ENCODE measurements around the gene RASGRF2. TPM values are rescaled to one million over a fixed set of nuclear protein-coding genes. Genes with fewer than 3 reads are reported as not detected.

Gene RASGRF2
- total and polyA plus RNA-seq, 2 donors, result 0.76 to 1.8 TPM

DNA sequence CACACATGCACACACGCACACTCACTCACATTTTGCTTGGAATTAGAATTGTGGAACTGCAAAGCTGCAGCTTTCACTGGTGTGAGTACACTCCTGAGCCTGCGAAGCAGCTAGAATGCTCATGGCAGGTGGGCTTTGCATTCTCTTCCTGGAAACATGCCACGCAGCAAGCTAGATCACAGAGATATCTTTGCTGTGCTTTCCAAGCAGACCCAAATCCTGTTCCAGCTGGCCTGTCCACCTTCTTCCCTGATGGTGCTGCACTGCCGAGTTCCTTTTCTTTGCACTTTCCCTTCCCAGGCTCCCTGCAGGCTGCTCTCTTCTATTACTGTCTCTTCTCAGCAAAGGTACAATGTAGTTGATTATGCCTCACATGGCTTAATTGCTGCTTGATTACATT, 180.3 kb downstream of the RASGRF2 start:
- H3K27ac ChIP-seq (ENCODE audit: low read depth in 1 of 2, low read length in 1 of 2), result no peak overlapping the region
- WGBS, result 69% methylated on average over 4 of the region's 4 CpGs
- H3K4me3 ChIP-seq (ENCODE audit: low read length in 2 of 2), result no peak overlapping the region
- no peaks in the 10 kb centered on the region for H3K36me3 ChIP-seq (ENCODE audit: control insufficient read depth in 2 of 2, insufficient read depth in 2 of 2, low read length in 1 of 2)
- H3K27me3 ChIP-seq (ENCODE audit: control insufficient read depth in 2 of 2, insufficient read depth in 1 of 2, low read length in 1 of 2), result no peaks in the 10 kb centered on the region
- no peaks in the 10 kb centered on the region for H3K4me1 ChIP-seq (ENCODE audit: control insufficient read depth in 2 of 2, insufficient read depth in 2 of 2, low read length in 2 of 2)
- H3K9me3 ChIP-seq (ENCODE audit: control insufficient read depth in 2 of 2, insufficient read depth in 1 of 2, low read length in 1 of 2), result no peaks in the 10 kb centered on the region
- no peak for DNase-seq (ENCODE audit: low read depth in 6 of 9, low spot score in 9 of 9)

DNA sequence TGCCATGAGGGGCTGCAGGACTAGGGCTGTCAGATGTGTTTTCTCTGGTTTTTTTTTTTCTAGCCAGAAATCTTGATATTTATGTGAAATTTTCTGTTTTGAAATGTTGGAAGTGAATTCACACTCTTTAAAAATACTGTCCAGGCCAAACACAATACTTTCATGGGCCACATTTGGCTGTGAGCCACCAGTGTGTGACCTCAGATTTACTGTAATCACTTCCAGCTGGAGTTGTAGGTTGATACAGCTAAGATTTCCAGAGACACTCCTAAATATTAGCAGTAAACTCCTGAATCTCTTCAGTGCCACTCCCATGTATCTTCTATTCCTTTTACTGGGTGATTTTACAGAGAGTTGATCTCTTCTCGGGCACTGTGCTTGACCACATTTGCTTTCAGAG, 180.8 kb downstream of the RASGRF2 start:
- 98% methylated on average over 1 of the region's 1 CpG for WGBS
- Histone ChIP-seq H3K9me3 (ENCODE audit: control insufficient read depth in 2 of 2, insufficient read depth in 1 of 2, low read length in 1 of 2) (no peaks in the 10 kb centered on the region), H3K27me3 (ENCODE audit: control insufficient read depth in 2 of 2, insufficient read depth in 1 of 2, low read length in 1 of 2) (no peaks in the 10 kb centered on the region), H3K4me3 (ENCODE audit: low read length in 2 of 2) (no peak overlapping the region), H3K36me3 (ENCODE audit: control insufficient read depth in 2 of 2, insufficient read depth in 2 of 2, low read length in 1 of 2) (no peaks in the 10 kb centered on the region), H3K27ac (ENCODE audit: low read depth in 1 of 2, low read length in 1 of 2) (no peak overlapping the region), H3K4me1 (ENCODE audit: control insufficient read depth in 2 of 2, insufficient read depth in 2 of 2, low read length in 2 of 2) (no peaks in the 10 kb centered on the region)
- no peak for DNase-seq (ENCODE audit: low read depth in 6 of 9, low spot score in 9 of 9)

DNA sequence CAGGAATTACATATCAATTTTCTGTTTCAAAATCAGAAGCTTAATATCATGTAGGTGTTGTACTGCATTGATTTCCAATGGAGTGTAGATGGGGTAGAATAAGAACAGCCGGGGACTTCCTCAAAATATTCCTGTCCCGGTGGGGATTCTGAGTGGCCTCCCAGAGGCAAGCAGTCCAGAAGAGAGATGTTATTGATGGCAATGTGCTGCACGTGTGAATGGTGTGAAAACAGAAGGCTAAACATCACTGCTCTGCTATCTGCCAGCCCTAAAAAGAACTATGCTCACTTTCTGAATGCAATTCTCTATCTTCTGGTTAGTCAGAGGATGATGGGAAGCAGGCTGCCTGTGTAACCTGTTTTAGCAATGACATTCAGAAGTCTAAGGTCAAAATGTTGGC, 181.9 kb downstream of the RASGRF2 start:
- no peaks in the 10 kb centered on the region for H3K4me1 ChIP-seq (ENCODE audit: control insufficient read depth in 2 of 2, insufficient read depth in 2 of 2, low read length in 2 of 2)
- 93% methylated on average over 3 of the region's 3 CpGs for WGBS
- H3K4me3 ChIP-seq (ENCODE audit: low read length in 2 of 2), result no peak overlapping the region
- H3K27me3 ChIP-seq (ENCODE audit: control insufficient read depth in 2 of 2, insufficient read depth in 1 of 2, low read length in 1 of 2), result no peaks in the 10 kb centered on the region
- H3K36me3 ChIP-seq (ENCODE audit: control insufficient read depth in 2 of 2, insufficient read depth in 2 of 2, low read length in 1 of 2), result no peaks in the 10 kb centered on the region
- no peak for DNase-seq (ENCODE audit: low read depth in 6 of 9, low spot score in 9 of 9)
- no peaks in the 10 kb centered on the region for H3K9me3 ChIP-seq (ENCODE audit: control insufficient read depth in 2 of 2, insufficient read depth in 1 of 2, low read length in 1 of 2)
- no peak overlapping the region for H3K27ac ChIP-seq (ENCODE audit: low read depth in 1 of 2, low read length in 1 of 2)

DNA sequence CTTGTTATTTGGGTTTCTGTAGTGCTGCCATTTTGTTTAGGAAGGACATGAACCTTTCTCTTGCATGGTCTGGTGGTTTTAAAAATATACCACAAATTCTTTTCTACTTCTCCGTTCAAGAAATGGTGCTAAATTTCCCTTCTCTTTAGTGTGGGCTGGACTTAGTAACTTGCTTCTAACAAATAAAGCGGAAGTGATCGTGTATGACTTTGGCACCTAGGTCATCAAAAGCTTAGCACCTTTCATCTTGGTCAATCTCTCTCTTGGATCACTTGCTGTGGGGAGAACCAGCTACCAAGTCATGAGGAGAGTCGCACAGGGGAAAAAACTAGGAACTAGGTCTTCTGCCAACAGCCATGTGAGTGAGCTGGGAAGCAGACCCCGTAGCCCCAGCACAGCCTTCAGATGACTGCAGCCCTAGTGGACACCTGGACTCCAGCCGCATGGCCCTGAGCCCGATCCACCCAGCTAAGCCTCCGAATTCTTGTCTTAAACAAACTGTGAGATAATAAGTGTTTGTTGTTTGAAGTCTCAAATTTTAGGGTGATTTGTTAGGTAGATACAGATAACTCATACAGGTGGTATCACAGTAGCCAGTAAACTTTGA, 185.3 kb downstream of the RASGRF2 start:
- 77% methylated on average over 8 of the region's 8 CpGs for WGBS

DNA sequence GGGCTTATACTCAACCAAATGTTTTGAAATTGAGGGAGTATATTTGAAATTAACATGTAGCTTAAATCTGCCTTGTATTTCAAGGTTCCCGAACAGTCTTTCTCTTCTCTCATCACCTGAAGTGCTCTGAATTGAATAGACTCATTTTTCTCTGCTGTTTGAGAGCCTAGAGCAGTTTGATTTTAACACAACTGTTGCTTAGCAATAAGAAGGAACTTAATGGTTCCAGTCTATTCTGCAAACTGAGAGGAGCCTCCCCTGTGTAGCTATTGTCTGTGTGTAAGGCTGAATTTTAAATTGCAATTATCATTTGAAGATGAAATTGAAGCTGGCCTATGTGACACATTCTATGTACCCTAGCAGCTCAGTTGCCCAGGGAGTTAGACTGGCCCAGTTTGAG, 185.9 kb downstream of the RASGRF2 start:
- 96% methylated on average over 1 of the region's 1 CpG for WGBS
- Histone ChIP-seq H3K9me3 (ENCODE audit: control insufficient read depth in 2 of 2, insufficient read depth in 1 of 2, low read length in 1 of 2) (no peaks in the 10 kb centered on the region), H3K27me3 (ENCODE audit: control insufficient read depth in 2 of 2, insufficient read depth in 1 of 2, low read length in 1 of 2) (no peaks in the 10 kb centered on the region), H3K4me3 (ENCODE audit: low read length in 2 of 2) (no peak overlapping the region), H3K4me1 (ENCODE audit: control insufficient read depth in 2 of 2, insufficient read depth in 2 of 2, low read length in 2 of 2) (no peaks in the 10 kb centered on the region), H3K36me3 (ENCODE audit: control insufficient read depth in 2 of 2, insufficient read depth in 2 of 2, low read length in 1 of 2) (no peaks in the 10 kb centered on the region), H3K27ac (ENCODE audit: low read depth in 1 of 2, low read length in 1 of 2) (no peak overlapping the region)
- DNase-seq (ENCODE audit: low read depth in 6 of 9, low spot score in 9 of 9), result no peak

More for the DNA sequence above, 185.3 kb downstream of the RASGRF2 start:
- Histone ChIP-seq H3K4me3 (ENCODE audit: low read length in 2 of 2) (no peak overlapping the region), H3K27me3 (ENCODE audit: control insufficient read depth in 2 of 2, insufficient read depth in 1 of 2, low read length in 1 of 2) (no peaks in the 10 kb centered on the region), H3K36me3 (ENCODE audit: control insufficient read depth in 2 of 2, insufficient read depth in 2 of 2, low read length in 1 of 2) (no peaks in the 10 kb centered on the region), H3K27ac (ENCODE audit: low read depth in 1 of 2, low read length in 1 of 2) (no peak overlapping the region), H3K9me3 (ENCODE audit: control insufficient read depth in 2 of 2, insufficient read depth in 1 of 2, low read length in 1 of 2) (no peaks in the 10 kb centered on the region), H3K4me1 (ENCODE audit: control insufficient read depth in 2 of 2, insufficient read depth in 2 of 2, low read length in 2 of 2) (no peaks in the 10 kb centered on the region)
- no peak for DNase-seq (ENCODE audit: low read depth in 6 of 9, low spot score in 9 of 9)

DNA sequence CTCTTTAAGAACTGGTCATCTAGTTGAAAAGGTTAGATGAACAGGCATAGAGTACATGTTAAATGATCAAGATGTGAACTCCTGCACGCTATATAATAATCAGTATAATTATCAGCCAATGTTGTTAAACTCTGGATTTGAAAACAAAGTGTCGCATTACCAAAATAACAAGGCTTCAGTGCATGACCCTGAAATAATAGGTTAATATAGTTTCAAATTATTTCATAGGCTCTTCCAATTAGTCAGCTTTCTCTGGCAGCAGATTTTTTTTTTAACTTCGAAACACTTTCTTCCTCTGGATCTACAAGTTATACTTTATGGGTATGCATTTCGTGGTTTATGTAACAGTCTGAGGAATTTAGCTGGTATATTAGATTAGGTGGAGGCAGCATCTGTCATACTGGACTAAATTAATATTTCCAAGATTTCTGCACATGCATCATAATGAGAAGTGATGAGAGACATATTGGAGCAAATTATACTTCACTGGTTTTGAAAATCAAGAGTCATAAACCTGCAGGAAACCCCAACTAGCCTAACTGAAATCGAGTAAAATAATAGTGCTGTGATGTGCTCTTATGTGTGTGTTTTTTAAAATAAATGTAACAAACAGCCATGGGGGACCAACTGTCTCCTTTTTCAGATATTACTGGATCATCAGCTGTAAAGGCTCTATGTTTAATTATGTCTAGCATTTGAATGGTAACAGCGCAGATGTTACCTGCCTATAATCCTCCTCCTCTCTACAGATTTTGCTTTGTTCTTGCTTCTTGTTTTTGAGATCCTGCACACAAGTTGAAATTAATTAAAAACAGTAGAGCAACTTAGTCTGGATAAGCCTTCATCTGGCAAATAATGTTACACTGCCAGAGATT, 187.1 kb downstream of the RASGRF2 start:
- Histone ChIP-seq H3K9me3 (ENCODE audit: control insufficient read depth in 2 of 2, insufficient read depth in 1 of 2, low read length in 1 of 2) (no peaks in the 10 kb centered on the region), H3K4me3 (ENCODE audit: low read length in 2 of 2) (no peak overlapping the region), H3K27me3 (ENCODE audit: control insufficient read depth in 2 of 2, insufficient read depth in 1 of 2, low read length in 1 of 2) (no peaks in the 10 kb centered on the region), H3K36me3 (ENCODE audit: control insufficient read depth in 2 of 2, insufficient read depth in 2 of 2, low read length in 1 of 2) (no peaks in the 10 kb centered on the region), H3K27ac (ENCODE audit: low read depth in 1 of 2, low read length in 1 of 2) (no peak overlapping the region), H3K4me1 (ENCODE audit: control insufficient read depth in 2 of 2, insufficient read depth in 2 of 2, low read length in 2 of 2) (no peaks in the 10 kb centered on the region)
- WGBS, result 78% methylated on average over 6 of the region's 6 CpGs
- DNase-seq (ENCODE audit: low read depth in 6 of 9, low spot score in 9 of 9), result no peak

DNA sequence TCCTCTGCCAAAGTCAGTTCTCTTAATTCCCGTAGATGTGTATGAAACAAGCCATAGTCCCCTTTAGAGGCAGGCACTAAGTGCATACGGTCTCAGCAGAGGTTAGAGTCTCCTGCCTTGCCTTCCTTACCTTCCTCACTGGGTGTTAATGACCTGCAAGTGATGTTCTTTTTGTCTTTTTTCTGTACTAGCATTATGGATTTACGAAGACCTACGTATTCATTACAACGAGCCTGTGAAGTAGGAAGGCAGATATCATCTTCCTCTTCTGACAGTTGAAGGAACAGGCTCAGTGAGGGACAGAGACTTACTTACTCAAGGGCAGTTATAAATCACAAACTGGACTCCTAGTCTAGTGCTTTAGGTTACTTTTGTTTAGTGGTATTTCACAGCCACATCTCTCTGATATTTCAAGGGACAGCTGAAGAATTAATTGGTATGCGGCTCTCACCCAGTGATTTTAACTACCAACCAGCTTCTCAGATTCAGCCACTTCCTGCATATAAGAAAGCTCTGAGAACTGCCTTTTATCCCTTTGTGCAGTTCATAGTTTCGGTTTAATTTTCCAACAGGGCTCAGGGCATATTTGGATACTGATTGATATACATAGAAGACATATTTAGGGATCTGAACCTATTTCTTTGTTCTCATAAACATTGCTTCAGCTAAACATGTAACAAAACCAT, 187.9 kb downstream of the RASGRF2 start:
- H3K4me3 ChIP-seq (ENCODE audit: low read length in 2 of 2), result no peak overlapping the region
- H3K27ac ChIP-seq (ENCODE audit: low read depth in 1 of 2, low read length in 1 of 2), result no peak overlapping the region
- no peaks in the 10 kb centered on the region for H3K4me1 ChIP-seq (ENCODE audit: control insufficient read depth in 2 of 2, insufficient read depth in 2 of 2, low read length in 2 of 2)
- WGBS, result 80% methylated on average over 7 of the region's 7 CpGs
- no peaks in the 10 kb centered on the region for H3K9me3 ChIP-seq (ENCODE audit: control insufficient read depth in 2 of 2, insufficient read depth in 1 of 2, low read length in 1 of 2)
- H3K36me3 ChIP-seq (ENCODE audit: control insufficient read depth in 2 of 2, insufficient read depth in 2 of 2, low read length in 1 of 2), result no peaks in the 10 kb centered on the region
- no peaks in the 10 kb centered on the region for H3K27me3 ChIP-seq (ENCODE audit: control insufficient read depth in 2 of 2, insufficient read depth in 1 of 2, low read length in 1 of 2)
- peak in 2 of 9 donors; percentile 8 to 39 for DNase-seq (ENCODE audit: low read depth in 6 of 9, low spot score in 9 of 9)

DNA sequence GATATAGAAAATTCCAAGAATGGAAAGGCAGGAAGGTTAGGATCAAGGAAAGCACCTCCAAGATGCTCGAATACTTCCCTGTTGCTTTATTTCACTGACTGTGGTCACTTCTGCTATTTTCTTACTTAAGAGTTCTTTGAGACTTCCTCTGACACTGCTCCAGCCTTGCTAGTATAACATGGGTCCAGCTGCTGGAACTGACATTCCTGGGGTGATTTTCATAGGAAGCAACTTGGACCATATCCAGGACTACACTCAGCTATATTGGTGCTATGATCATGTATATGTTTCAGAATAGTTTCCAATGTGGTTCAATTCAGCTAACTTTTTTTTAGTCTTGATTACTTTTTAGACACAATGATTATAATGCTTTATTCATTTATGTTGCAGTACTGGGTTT, 191.4 kb downstream of the RASGRF2 start:
- WGBS, result 64% methylated on average over 1 of the region's 1 CpG
- H3K36me3 ChIP-seq (ENCODE audit: control insufficient read depth in 2 of 2, insufficient read depth in 2 of 2, low read length in 1 of 2), result no peaks in the 10 kb centered on the region
- no peak for DNase-seq (ENCODE audit: low read depth in 6 of 9, low spot score in 9 of 9)

DNA sequence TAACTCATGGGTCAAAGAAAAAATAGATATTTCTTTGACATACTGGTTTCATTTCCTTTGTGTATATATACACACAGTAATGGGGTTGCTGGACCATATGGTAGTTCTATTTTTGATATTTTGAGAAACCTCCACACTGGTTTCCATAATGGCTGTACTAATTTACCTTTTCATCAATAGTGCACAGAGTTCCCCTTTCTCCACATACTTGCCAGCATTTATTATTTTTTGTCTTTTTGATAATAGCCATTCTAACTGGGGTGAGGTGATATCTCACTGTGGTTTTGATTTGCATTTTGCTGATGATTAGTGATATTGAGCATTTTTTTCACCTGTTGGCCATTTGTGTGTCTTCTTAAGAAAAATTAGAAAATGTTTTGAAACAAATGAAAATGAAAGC, 194.6 kb downstream of the RASGRF2 start:
- DNase-seq (ENCODE audit: low read depth in 6 of 9, low spot score in 9 of 9), result no peak
- Histone ChIP-seq H3K9me3 (ENCODE audit: control insufficient read depth in 2 of 2, insufficient read depth in 1 of 2, low read length in 1 of 2) (no peaks in the 10 kb centered on the region), H3K36me3 (ENCODE audit: control insufficient read depth in 2 of 2, insufficient read depth in 2 of 2, low read length in 1 of 2) (no peaks in the 10 kb centered on the region), H3K4me3 (ENCODE audit: low read length in 2 of 2) (no peak overlapping the region), H3K4me1 (ENCODE audit: control insufficient read depth in 2 of 2, insufficient read depth in 2 of 2, low read length in 2 of 2) (no peaks in the 10 kb centered on the region), H3K27me3 (ENCODE audit: control insufficient read depth in 2 of 2, insufficient read depth in 1 of 2, low read length in 1 of 2) (no peaks in the 10 kb centered on the region), H3K27ac (ENCODE audit: low read depth in 1 of 2, low read length in 1 of 2) (no peak overlapping the region)

More for the DNA sequence above, 191.4 kb downstream of the RASGRF2 start:
- Histone ChIP-seq H3K27ac (ENCODE audit: low read depth in 1 of 2, low read length in 1 of 2) (no peak overlapping the region), H3K9me3 (ENCODE audit: control insufficient read depth in 2 of 2, insufficient read depth in 1 of 2, low read length in 1 of 2) (no peaks in the 10 kb centered on the region), H3K4me1 (ENCODE audit: control insufficient read depth in 2 of 2, insufficient read depth in 2 of 2, low read length in 2 of 2) (no peaks in the 10 kb centered on the region), H3K27me3 (ENCODE audit: control insufficient read depth in 2 of 2, insufficient read depth in 1 of 2, low read length in 1 of 2) (no peaks in the 10 kb centered on the region), H3K4me3 (ENCODE audit: low read length in 2 of 2) (no peak overlapping the region)
